IPS DF 4.7 (cell line): Measurements from ENCODE around the gene ACTN3.
"Not testable (repeated sequence)": the region's sequence is repeated elsewhere in the genome, so short reads cannot be mapped to it uniquely, and the experiment has no call there.

Experiments
- DNase-seq: peaks from one replicate; pipeline ENCODE4 v3.0.0-alpha.2; 2013; ENCODE audit warnings: low spot score; ENCODE audit errors: extremely low read depth

ACTN3 gene

GRCh38 chr11:66595245-66595904, 48.7 kb downstream of the ACTN3 start:
- DNase-seq: no peak

- DNase-seq: no peak
These were observed 52.3 kb downstream of the ACTN3 start for GRCh38 chr11:66598993-66599392.

DNA sequence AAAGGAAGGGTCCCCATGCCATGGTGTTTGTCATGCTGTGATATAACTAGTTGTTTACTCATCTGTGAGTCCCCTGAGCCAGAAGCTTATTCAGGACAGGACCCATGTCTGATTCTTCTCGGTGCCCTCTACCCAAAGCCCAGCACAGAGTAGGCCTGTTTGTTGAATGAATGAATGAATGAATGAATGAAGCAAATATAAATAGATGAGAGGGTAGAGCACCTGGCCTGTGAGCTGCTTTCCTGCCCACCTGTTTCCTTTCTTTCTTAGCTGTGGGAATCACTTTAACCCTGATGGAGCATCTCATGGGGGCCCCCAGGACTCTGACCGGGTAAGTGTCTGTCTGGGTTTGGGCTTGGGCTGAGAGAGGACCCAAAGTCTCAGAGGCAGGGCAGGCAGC, 53.5 kb downstream of the ACTN3 start:
- no peak for DNase-seq

GRCh38 chr11:66600631-66601233, 54.0 kb downstream of the ACTN3 start:
- no peak for DNase-seq

- no peak for DNase-seq
These were observed 56.4 kb downstream of the ACTN3 start for GRCh38 chr11:66603072-66603471.

GRCh38 chr11:66604155-66604554, 57.5 kb downstream of the ACTN3 start:
- no peak for DNase-seq

DNA sequence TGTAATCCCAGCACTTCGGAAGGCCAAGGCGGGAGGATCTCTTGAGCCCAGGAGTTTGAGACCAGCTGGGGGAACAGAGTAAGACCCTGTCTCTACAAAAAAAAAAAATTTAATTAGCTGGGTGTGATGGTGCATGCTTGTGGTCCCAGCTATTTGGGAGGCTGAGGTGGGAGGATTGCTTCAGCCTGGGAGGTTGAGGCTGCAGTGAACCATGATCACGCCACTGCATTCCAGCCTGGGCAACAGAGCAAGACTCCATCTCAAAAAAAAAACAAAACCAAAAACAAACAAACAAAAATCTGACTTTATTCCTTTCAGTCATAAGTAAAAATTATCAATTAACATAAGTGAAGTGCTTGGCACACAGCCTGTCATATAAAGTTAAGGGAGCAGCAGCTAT, 59.9 kb downstream of the ACTN3 start:
- not testable (repeated sequence) for DNase-seq

DNA sequence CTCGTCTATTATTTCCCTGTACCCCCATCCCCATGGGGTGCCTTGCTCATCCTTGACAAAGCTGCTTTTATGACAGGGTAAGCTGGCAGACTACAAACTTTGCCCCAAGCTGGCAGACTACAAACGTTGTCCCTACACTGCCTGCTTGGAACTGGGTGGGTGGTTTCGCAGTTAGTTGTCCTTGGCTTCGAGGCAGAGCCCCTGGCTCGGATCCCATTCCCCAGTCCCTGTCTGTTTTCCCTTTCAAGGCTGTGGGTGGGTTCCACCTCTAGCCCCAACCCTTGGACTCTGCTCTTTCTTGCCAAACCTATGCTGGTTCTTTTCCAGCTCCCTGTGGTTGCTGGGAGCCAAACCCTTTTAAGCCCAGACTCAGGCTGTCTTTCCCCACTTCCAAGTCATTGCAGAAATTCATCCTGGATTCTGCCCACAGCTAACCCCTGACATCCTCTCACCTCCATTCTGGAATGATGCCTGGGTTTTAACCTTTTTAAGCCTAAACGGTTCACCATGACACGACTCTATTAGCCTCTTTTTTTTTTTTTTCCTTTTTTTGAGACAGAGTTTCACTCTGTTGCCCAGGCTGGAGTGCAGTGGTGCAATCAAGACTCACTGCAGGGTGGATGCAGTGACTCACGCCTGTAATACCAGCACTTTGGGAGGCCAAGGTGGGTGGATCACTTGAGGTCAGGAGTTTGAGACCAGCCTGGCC, 60.6 kb downstream of the ACTN3 start:
- no peak for DNase-seq

- DNase-seq: no peak
These were observed 63.3 kb downstream of the ACTN3 start for GRCh38 chr11:66609721-66610617.

DNA sequence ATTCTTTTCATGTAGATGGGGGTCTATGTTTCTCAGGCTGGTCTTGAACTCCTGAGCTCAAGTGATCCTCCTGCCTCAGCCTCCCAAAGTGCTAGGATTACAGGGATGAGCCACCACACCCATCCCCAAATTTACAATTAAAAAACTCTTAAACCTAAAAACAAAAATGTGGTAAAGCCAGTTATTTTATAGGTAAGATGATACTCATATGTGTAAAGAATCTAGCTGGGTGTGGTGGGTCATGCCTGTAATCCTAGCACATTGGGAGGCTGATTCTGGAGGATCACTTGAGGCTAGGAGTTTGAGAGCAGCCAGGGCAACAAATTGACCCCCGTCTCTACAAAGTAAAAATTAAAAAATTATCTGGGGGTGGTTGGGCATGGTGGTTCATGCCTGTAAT, 65.8 kb downstream of the ACTN3 start:
- DNase-seq: no peak
